ENCODE results near the gene TLCD2. TPM values are rescaled to one million over a fixed set of nuclear protein-coding genes. Genes with fewer than 3 reads are reported as not detected.
A peak's percentile ranks its signal among the peaks of the same experiment; 100 is the strongest.
"Not testable (repeated sequence)": the region's sequence is repeated elsewhere in the genome, so short reads cannot be mapped to it uniquely, and the experiment has no call there.

TLCD2 gene
- total RNA-seq, 1 experiment from 2014 or later: 1.1 TPM

DNA sequence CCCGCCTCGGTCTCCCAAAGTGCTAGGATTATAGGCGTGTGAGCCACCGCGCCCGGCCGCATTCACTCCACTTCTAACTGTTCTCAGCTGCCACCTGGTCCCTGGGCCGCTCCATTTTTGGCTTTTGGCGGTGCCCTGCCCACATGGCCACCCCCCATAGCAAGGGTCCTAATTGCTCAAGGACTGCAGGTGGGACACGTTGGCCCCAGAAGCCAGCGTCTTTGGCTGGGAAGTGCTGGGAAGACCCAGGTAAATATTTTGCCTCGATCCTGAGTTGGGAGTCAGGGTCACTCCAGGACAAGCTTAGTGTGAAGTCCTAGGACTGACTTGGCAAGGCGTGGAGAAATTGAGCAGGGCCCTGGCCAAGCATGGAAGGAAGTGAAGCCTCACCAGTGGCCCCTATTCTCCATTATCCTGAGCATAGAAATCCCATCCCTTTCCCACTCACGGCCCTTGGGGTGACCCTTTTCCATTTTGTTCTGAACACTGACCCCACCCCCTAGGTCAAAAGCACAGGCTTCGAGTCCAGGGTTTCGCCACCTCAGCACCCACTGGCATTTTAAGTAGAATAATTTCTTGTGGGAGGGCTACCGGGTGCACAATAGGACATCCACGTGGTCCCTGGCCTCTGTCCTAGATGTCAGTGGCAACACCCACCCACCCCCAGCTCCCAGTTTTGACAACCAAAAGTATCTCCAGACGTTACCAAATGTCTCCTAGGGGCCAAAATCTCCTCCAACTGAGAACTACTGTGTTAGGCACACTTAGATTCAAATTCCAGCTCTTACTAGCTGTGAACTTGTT is 8.4 kb upstream of the TLCD2 start:
- no peak for DNase-seq (ENCODE audit: low read depth)

DNA sequence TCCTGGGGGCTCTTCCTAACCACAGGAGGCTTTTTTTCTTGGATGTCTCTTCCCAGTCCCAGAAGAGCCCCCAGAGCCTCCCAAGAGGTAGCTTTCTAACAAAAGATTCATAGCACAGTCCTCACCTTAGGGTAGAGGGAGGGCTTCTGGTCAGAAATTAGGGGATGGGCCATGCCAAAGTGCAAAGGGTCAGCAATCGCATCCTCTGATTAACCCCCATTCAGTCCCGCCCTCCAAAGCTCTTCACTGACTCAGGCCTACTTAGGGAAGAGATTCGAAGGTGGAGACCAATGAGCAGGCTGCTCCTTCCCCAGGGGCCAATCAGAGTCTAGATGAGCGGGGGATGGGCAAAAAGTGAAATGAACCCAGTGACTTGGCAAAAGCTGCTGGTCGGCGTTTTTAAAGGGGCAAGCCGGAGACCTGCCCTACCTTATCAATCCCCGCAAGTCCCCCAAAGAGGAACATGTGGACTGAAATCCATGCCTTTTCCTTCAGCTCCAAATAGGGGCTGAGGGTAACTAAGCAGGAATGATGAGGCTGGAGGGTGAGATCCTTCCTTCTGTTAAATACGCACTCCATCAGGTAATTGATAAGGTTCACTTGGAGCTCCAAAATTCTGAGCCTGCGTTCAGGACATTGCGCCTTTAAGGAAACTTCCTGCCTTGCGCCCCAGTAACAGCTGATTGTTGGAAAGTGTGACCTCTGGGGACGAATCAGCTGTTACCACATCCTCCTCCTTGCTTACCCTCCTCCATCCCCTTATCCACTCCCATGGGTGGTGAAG is 6.9 kb upstream of the TLCD2 start:
- peak; percentile 100 for DNase-seq (ENCODE audit: low read depth)

DNA sequence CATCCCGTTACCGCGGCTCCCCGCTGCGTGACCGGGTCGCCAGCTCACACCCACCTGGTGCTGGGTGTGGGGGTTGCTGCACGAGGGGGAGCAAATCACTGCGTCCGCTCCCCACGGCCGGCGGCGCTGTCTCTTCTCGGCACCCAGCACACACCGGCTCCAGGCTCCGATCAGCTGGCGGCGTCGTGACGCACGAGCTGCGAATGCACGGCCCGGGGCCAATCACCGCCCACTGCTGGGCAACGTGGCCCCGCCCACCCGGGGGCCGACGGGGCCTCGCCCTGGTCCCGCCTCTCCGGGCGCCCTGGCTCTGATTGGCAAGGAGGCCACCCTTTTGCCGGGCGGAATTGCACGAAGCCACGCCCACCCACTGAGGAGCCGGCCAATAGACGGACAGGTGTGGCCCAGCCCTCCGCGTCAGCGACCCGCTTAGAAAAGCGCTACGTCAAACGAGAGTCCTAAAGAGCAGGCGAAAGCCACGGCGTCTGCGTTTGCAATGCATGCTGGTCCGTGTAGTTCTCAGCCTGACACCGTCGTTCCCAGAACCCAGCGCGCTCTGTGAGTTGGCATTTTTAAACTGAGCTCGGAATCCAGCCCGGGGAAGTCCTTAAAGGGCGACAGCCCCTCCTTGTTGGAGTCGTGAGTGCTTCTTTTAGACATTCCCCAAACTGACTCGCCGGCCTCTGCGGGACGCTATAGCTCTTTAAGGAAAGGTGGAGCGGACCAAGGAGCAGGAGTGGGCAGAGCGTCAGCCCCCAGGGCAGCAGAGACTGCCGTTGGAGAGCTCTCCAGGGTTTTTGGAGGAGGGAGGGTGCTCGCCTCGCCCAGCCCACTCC is 6.1 kb upstream of the TLCD2 start:
- DNase-seq (ENCODE audit: low read depth): peak; percentile 100

DNA sequence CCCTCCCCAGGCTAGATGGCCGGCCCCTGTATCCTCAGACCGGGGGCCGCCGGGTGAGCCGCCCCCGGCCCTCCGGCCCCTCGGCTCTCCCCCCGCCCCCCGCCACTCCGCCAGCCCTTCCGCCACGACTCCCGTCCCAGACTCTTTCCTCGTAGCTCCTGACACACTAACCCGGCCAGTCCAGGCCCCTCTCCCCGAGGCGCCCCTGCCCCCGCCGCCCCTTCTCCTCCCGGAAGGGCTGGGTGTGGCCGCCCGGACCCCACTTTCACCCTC is 5.6 kb upstream of the TLCD2 start:
- no peak for DNase-seq (ENCODE audit: low read depth)

DNA sequence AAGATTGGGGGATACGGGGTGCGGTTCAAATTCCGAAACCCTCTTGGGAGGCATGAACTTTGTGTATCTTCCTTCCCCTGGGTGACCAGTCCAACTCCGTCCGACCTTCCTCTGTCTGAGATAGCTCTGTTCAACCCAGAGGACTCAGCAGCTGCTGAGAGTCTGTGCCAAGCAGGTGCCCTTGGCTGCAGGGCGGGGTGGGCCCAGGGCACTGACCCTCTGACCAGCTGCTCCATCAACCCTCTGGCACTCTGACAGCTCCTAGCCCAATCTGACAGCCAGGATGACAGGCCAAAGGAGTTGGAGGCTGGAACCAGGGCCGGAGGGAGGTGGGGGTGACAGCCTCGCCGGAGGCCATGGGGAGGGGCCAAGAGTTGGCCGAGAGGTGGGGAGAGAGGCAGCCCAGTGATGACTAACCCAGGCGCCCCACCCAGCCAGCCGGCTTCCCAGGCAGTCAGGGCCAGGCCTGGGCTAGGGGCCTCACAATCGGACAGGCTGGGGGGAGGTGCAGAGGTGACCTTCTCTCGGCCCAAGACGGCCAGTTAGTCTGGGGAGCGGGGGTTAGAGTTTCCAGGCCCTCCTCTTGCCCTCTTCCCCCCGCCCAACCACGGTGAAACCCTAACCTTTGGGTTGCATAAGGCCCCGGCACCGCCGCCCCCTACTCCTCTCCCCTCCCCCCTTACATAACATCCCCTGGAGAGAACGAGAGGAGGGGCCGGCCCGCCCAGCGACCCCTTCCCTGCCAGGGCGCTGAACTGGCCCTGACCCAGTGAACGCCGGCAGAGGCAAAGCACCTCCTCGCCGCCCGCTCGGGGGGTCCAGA is 5.0 kb upstream of the TLCD2 start:
- peak; percentile 99 for DNase-seq (ENCODE audit: low read depth)

DNA sequence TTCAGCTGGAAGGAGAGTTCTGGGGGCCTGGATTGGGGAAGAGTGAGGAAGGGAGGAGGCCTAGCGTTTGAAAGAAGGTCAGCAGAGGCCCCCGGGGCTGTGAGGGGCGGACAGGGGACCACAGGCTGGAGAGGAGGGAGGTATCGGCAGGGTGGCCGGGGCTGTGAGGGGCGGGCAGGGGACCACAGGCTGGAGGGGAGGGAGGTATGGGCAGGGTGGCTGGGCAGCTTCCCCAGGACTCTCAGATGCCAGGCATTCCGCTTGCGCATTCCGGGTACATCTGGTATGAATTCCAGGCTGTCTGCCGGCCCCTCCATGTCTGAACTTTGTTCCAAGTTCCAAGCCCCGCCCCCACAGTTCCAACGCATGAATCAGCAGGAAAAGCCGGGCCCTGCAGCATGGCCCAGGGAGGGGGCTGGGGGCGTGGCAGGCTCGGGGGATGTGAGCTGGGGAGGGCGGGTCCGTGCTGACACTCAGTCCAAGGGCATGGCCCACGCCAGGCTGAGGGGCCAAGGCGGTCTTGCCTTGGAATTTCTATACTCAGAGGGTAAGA is 4.3 kb upstream of the TLCD2 start:
- peak; percentile 96 for DNase-seq (ENCODE audit: low read depth)

DNA sequence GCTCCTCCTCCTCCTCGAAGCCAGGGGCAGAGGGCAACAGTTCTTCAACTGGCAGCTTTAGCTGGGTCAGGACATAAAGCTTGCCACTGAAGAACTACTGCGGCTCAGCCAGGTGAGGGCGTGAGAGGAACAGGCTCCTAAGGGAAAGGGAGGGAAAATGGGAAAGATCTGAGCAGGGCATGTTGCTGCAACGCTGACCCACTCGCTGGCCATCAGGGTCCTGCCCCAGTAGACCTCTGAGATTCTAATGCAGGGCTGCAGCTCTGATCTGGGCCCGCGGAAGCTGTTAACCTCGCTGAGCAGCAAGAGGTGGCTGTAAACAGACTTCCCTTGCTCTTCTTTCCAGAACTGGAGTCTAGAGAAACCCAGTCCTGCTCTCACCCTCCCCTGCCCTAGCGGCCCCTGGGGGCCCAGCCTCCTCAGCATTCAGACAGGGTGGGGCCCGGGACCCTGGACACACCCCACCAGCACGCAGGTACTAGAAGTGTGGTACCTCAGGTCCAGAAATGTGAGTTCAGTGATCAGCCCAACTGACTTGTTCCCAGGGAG is 3.8 kb upstream of the TLCD2 start:
- peak; percentile 52 for DNase-seq (ENCODE audit: low read depth)

DNA sequence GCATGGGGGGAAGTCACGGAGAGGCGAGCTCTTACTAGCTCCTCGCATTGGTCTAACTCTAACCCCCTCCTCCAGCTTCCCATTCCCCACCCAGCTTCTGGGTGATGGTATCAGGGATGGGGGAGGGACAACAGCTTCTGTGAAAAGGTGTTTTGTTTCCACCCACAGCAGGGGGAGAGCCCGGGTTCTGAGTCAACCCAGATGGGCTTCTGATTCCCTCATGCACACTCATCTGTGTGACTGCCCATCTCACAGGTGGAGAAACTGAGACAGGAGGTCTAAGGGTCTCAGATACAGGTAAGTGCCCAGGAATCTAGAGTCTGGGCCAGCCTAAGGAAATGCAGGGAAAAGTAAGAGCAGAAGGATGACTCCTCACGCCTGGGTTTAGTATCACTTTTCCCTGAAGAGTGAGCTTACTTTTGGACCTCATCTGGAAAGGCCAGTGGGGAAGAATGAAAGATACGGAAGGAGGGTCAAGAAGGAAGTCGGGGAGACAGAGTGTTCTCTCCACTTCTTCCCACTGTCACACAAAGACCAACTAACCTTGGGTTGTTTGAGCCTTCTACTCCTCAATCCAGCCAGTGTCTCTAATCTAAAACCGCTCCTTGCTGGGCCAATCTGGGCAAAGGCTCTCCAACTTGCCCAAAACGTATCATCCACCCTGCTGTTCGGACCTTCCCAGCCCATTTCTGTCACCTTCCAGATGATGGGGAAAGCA is 3.1 kb upstream of the TLCD2 start:
- no peak for DNase-seq (ENCODE audit: low read depth)

DNA sequence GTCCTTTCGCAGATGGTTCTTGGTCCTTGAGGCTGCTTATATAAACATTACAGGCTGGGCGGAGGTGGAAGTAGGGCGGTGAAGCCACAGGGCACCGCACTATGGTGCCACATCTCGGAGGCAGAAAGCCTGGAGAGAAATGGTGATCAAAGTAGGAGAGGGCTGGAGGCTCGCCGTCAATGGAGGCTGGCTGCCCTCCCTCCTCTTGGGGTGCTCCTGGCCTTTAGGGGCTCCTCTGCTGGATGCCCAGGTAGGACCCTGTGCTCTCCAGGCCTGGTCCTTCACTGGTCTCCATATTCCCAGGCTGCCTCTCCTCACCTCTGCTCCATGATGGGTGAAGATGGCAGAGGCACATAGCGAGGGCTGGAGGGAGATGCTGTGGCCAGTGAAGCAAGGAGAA is 2.1 kb upstream of the TLCD2 start:
- no peak for DNase-seq (ENCODE audit: low read depth)

DNA sequence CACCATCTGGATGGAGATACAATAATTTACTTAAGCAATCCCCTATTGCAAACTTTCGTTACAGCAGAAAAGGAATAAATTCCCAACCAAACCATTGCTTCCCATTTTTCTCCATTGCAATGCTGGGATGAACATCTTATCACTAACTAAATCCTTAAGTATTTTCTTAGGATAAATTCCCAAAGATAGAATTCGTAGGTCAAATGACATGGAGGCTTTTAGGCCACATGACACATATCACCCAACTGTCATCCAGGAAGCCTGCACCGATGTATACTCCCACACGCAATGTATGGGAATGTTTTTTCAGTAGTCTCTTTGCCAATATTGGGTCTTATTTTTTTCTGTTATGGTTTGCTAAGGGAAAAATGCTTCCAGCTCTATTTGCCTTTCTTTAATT is 1.6 kb upstream of the TLCD2 start:
- DNase-seq (ENCODE audit: low read depth): no peak

DNA sequence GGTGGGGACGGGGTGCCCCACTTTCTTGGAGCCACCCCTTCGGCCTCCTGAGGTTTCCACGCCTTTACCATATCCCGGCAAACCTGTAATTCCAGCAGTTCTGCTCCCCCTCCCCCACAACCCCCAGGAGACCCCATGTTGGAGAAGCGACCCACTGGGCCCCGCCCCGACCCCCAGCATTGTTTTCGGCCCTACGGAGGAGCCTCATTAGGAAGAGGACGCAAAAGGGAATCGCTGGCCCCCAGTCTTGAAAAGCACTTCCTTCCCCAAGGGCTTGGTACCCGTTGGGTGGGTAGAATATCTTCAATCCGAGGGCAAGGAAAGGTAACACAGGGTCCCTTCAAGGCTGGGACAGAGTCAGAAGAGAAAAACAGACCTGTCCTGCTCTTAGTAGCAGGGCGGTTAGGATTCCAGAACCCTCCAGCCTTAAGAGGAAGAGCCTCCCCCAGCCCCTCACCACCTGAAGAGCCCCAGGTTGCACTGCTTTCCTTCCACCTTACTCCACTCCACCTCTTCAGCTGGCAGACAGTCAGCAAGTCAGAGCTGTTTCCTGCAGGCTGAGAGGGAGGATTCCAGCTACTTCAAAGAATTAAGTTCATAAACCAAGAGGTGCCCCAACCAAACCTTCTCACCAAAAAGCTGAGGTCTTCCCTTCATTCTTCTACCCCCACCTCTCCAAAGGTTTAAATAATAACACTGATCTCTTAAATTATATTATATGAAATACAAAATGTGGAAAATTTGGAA is 803 bp upstream of the TLCD2 start:
- no peak for DNase-seq (ENCODE audit: low read depth)

DNA sequence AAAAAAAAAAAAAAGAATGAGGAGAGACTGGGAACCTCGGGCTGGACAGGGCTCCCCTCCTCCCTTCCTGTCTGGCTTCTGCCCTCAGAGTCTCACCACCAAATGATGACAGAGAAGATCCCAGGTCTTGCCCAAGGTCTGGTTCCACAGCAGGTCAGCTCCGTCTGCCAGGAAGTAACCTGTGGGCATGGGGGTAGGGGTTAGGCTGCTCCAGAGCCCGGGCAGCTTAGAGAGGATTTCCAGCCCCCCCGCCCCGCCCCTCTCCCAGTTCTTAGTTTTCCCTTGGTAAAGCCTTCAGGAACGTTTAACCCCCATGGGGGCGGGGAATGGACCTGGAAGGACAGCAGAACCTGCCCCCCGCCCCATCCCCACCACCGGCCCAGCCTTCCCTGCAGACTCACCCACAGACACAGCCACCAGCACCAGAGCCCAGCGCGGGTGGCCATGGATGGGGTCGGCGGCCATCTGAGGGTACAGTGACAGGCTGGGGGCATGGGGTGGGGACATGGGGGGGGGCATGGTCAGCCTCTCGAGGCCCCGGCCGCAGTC is 700 bp downstream of the TLCD2 start:
- no peak for DNase-seq (ENCODE audit: low read depth)

DNA sequence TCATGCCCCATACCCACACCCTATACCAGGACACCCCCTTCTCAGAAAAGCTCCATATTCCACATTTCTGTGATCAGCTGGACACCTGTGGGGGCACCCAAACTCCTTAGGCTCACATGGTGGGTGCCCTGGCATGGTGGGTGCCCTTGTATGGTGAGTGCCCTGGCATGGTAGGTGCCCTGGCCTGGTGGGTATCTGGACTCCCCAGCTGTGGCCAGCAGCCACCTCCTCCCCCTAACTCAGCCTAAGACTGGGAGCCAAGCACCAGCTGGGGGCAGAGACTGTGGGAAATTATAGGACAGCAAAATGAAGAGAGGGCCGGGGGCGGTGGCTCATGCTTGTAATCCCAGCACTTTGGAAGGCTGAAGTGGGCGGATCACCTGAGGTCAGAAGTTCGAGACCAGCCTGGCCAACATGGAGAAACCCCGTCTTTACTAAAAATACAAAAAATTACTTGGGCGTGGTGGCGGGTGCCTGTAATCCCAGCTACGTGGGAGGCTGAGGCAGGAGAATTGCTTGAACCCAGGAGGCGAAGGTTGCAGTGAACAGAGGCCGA is 1.3 kb downstream of the TLCD2 start:
- DNase-seq (ENCODE audit: low read depth): not testable (repeated sequence)

DNA sequence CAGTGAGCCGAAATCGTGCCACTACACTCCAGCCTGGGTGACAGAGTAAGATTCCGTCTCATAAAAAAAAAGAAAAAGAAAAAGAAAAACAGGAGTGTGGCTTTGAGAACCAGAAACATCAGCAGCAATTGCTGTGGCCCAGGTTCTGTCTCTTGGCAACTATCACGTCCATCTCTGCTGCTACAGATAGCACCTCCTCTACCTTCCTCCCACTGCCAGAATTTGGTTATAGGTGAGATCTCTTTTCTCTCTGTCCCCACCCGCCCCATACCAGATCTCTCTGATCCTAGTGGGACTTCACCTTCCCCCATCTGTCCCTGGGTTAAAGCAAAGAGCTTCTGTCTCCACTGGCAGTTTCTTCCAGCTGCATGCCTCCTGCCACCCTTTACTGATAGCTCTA is 3.1 kb downstream of the TLCD2 start:
- no peak for DNase-seq (ENCODE audit: low read depth)

DNA sequence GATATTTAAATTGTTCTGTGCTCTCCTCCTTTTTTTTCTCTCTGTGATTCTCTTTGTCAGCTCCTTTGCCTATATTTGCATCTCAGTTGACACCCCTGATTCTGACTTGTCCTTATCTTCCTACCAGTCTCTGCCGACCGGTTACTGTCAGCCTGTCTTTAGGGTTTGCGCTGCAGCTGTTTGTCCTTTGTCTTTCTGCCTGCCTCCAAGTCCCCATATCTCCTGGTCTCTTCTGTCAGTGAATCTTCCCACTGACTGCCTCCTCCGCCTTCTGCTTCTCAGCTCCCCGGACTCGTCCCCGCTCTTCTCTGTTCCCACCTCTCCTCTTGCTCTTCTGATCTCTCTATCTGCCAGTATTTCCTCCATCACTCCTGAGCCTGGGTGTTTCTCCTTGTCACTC is 5.2 kb downstream of the TLCD2 start:
- no peak for DNase-seq (ENCODE audit: low read depth)

DNA sequence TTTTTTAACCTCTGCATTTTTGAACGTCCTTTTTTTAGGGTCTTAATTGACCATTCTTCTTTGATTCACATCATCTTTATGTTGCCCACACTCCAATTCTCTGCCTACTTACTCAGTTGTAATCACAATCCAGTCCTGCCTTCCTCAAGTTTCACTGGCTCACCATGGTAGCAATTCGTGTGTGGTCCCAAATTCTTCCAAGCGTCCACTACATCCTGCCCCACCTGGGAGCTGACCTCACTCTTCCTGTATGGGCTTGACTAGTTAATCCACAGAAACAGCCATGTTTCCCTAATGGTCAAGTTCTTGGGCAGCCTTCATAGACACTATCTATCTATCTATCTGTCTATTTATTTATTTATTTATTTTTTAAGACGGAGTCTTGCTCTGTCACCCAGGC is 7.1 kb downstream of the TLCD2 start:
- DNase-seq (ENCODE audit: low read depth): no peak

DNA sequence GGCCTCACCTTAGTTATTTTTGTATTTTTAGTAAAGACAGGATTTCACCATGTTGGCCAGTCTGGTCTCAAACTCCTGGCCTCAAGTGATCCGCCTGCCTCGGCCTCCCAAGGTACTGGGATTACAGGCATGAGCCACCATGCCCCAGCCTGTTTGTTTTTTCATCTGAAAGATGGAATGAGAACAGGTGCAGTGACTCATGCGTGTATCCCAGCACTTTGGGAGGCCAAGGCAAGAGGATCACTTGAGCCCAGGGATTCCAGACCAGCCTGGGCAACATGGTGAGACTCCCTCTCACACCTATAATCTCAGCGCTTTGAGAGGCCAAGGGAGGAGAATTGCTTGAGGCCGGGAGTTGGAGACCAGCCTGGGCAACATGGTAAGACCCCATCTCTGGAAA is 10.3 kb downstream of the TLCD2 start:
- DNase-seq (ENCODE audit: low read depth): peak; percentile 63

DNA sequence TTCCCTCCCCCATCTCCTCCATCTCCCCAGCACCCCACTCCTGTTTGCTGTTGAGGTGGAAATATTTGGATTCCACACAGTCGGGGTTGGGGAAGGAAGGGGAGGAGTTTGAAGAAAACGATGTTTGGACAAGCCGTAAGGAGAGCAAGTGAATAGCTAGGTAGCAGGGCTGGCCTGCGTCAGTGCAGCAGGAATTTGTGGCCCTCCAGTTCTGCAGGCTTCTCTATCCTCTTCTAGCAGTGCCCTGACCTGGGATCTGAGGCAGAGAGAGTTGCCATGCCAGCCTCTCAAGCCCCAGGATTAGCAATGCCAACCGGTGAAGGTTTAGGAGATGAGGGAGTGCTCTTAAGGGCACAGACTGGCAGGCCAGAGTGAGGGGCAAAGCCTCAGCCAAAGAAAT is 12.5 kb downstream of the TLCD2 start:
- no peak for DNase-seq (ENCODE audit: low read depth)

DNA sequence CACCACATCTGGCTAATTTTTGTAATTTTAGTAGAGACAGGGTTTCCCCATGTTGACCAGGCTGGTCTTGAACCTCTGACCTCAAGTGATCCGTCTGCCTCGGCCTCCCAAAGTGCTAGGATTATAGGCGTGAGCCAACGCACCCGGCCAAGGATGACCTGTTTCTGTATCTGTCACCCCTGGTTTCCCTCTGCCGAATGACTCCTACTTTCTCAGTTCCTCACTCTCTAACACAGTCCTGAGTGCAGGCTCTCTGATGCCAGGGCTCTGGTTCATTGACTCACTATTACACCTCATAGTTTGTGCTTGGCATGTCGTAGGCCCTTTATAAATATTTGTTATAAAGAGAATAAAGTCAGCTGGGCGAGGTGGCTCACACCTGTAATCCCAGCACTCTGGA is 14.8 kb downstream of the TLCD2 start:
- DNase-seq (ENCODE audit: low read depth): no peak

Data from LHCN-M2 (cell line).